Cardiac fibroblast (primary cell): ENCODE data around the gene SHISA2.
"Not testable (repeated sequence)": the region's sequence is repeated elsewhere in the genome, so short reads cannot be mapped to it uniquely, and the experiment has no call there.

ENCODE experiments used
- DNase-seq, 2 donors: peaks; one replicate each; pipeline versions ENCODE4 v3.0.0 to v3.0.0-alpha.2; 2010; ENCODE audit warnings: low read depth in 2 of 2
- H3K4me3 ChIP-seq, 2 donors: replicated peaks in 1 of 2; 1 replicate in 1 of 2; 2 replicates in 1 of 2; pipeline ENCODE4 v1.5.1; 2011; ENCODE audit warnings: low read depth in 2 of 2, low read length in 2 of 2, mild to moderate bottlenecking in 2 of 2, moderate library complexity in 1 of 2
- TF ChIP-seq, protein P1 (sequence below): IDR thresholded peaks from one replicate; pipeline ENCODE4 v1.5.1; 2011; ENCODE audit warnings: low read depth, mild to moderate bottlenecking, low read length, inconsistent platforms

Gene SHISA2

DNA sequence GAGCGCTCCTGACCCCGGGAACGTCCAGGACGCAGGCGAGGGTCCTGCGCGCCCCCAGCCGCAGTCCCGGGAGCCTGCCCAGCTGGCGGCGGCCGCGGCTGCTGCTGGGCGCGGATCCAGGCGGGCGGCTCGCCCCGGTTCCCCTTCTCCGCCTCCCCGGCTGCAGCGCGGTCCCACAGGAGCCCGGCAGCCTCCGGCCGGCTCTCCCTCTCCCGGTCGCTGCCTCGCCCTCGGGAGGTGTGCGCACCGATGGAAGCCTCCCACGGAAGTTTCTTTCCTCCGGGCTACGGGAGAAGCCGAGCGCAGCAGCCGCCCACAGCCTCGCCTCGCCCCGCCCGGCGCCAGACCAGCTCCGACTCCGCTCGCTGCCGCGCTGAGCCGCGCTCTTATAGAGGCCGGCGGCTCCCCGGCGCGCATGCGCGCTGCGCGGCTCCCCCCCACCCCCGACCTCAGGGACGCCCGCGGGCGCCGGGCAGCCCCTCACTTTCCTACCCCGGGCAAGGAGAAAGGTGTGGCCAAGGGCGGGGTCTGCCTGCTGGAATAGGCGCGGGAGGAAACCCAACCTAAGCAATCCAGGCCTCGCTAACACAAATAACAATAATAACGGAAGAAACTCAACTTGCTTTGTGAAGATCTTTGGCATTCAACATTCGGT lies at the start of gene SHISA2:
SHISA2 (minus strand) TSS at position 360 of the 655 bp plus-strand sequence. CDS start 1,041 bp downstream, outside the sequence.
- DNase-seq: peak; percentile 56 to 75
- H3K4me3 ChIP-seq: peak within 1 kb of the TSS; percentile 34 to 43
- TF ChIP-seq, protein P1, sequence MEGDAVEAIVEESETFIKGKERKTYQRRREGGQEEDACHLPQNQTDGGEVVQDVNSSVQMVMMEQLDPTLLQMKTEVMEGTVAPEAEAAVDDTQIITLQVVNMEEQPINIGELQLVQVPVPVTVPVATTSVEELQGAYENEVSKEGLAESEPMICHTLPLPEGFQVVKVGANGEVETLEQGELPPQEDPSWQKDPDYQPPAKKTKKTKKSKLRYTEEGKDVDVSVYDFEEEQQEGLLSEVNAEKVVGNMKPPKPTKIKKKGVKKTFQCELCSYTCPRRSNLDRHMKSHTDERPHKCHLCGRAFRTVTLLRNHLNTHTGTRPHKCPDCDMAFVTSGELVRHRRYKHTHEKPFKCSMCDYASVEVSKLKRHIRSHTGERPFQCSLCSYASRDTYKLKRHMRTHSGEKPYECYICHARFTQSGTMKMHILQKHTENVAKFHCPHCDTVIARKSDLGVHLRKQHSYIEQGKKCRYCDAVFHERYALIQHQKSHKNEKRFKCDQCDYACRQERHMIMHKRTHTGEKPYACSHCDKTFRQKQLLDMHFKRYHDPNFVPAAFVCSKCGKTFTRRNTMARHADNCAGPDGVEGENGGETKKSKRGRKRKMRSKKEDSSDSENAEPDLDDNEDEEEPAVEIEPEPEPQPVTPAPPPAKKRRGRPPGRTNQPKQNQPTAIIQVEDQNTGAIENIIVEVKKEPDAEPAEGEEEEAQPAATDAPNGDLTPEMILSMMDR: no peak

DNA sequence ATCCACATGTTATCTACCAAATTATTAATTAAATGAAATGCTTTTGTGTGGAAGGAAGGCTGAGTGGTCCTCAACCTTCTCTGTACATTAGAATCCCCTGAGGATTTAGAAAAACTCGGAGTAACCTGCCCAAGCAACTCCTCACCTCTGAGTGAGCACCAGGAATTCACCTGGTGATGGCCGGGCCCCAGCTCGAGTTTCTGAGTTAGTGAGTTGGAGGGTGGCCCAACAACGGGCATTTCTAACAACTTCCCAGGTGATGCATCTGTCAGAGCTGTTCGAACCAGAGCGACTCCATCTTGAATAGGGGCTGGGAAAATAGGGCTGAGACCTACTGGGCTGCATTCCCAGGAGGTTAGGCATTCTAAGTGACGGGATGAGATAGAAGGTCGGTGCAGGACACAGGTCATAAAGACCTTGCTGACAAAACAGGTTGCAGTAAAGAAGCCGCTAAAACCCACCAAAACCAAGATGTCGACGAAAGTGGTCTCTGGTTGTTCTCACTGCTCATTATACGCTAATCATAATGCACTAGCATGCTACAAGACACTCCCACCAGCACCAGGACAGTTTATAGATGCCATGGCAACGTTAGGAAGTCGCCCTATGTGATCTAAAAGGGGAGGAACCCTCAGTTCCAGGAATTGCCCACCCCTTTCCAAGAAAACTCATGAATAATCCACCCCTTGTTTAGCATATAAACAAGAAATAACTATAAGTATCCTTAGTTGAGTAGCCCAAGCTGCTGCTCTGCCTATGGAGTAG lies 44.2 kb upstream of the SHISA2 start:
- no peak overlapping the region for H3K4me3 ChIP-seq
- TF ChIP-seq, protein P1: no peak
- no peak for DNase-seq

GRCh38 chr13:26095338-26095737 lies 43.5 kb upstream of the SHISA2 start:
- H3K4me3 ChIP-seq: no peak overlapping the region
- no peak for DNase-seq
- TF ChIP-seq, protein P1: no peak

DNA sequence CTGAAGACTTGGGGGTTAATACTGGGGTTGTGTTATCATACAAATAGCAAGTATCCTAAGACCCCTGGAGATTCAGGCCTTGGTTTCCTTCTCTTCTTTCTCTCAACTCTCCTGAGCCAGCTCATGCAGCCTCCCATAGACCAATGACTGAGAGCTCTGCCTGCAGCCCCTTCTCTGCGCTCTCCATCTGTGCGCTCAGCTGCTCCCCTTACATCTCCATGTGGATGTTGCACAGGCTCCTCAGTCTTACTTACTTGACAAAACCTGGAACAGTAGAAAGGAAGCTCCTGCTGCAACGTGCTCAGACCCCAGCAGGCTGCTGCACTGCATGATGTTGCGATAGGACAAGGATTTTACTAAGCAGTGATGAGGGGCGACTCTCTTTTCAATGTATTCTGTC lies 25.0 kb upstream of the SHISA2 start:
- not testable (repeated sequence) for H3K4me3 ChIP-seq, DNase-seq

DNA sequence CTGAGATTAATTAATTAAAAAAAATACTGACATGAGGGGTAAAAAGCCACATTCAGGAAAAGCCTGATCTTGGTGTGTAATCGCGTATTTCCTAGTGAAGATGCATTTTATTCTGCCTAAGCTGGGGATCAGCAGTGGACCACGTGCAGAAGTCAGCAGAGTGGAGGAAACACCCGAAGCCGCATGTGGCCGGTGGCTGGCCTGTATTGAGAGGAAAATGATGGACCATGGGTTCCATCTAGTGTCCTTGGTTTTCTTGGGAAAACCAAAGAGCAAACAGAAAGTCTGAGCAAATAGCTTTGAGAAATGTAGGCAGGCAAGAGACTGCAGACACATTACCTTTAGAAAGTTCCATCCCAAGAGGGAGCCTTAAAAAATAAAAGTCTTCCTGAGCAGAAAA lies 23.7 kb upstream of the SHISA2 start:
- TF ChIP-seq, protein P1: no peak
- no peak overlapping the region for H3K4me3 ChIP-seq
- no peak for DNase-seq

DNA sequence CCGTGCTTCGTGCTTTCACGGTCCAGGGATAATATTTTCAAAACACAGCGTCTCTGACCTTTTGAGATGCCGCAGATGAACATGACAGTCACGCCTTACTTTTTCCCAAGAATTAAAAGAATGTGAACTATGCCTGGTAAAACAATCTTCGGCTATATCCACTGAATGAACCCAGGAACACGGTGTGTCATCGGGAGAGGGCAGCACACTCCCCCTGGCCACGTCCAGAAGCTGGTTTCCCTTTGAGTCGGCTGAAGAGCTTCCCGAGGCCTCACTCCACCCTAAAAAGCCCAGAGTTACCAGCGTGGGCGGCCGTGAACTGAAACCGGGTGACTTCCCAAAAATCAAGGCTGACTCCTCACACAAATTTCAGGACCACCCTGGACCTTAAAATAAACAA lies 22.9 kb upstream of the SHISA2 start:
- DNase-seq: peak; percentile 18 to 65
- TF ChIP-seq, protein P1: peak; percentile 11
- H3K4me3 ChIP-seq: no peak overlapping the region

DNA sequence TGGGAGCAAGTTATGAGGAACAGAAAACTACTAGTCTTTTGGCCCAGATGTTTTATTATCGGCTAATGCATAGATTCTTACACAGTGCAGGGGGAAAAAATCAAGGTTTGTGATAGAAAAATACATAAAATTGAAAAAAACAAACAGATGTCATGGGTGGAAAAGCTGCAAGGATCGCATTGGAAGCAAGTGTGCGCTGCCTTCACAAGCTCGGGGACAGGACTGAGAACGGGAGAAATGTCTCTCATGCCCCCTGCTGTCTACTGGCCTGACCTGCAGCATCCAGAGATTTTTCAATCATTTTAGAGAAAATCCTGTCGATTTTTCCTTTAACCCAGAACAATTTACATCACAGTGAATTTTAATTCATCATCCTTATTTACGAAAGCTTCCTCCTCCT lies 20.5 kb upstream of the SHISA2 start:
- H3K4me3 ChIP-seq: not testable (repeated sequence)
- peak in 1 of 2 donors; percentile 13 for DNase-seq
